ENCODE data around the gene UBAP1L.
"Not testable (repeated sequence)": the region's sequence is repeated elsewhere in the genome, so short reads cannot be mapped to it uniquely, and the experiment has no call there.

The UBAP1L gene

GRCh38 chr15:65079580-65079979, 35.4 kb downstream of the UBAP1L start:
- no peak for DNase-seq (ENCODE audit: extremely low read depth, low read depth)
- TF ChIP-seq, protein P1, sequence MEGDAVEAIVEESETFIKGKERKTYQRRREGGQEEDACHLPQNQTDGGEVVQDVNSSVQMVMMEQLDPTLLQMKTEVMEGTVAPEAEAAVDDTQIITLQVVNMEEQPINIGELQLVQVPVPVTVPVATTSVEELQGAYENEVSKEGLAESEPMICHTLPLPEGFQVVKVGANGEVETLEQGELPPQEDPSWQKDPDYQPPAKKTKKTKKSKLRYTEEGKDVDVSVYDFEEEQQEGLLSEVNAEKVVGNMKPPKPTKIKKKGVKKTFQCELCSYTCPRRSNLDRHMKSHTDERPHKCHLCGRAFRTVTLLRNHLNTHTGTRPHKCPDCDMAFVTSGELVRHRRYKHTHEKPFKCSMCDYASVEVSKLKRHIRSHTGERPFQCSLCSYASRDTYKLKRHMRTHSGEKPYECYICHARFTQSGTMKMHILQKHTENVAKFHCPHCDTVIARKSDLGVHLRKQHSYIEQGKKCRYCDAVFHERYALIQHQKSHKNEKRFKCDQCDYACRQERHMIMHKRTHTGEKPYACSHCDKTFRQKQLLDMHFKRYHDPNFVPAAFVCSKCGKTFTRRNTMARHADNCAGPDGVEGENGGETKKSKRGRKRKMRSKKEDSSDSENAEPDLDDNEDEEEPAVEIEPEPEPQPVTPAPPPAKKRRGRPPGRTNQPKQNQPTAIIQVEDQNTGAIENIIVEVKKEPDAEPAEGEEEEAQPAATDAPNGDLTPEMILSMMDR (IDR thresholded peaks at IDR 0.05; ENCODE audit: low read depth, low read length), result no peak

DNA sequence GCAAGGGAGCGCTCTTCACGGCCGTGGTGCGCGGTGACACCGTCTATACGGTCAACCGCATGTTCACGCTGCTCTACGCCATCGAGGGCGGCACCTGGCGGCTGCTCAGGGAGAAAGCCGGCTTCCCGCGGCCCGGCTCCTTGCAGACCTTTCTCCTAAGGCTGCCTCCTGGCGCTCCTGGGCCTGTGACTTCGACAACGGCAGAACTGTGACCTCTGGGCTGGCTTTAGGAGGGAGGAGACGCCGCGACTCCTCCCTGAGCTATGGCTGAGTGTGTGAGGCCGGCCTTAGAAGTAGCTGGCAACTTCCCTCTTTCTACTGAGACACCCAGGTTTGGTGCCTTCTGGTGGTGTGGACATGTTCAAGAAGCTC, 37.0 kb downstream of the UBAP1L start:
- TF ChIP-seq, protein P1 (IDR thresholded peaks at IDR 0.05; ENCODE audit: low read depth, low read length), result peak; percentile 75
- no peak for DNase-seq (ENCODE audit: extremely low read depth, low read depth)

GRCh38 chr15:65077291-65077980, 37.6 kb downstream of the UBAP1L start:
- DNase-seq (ENCODE audit: extremely low read depth, low read depth), result no peak
- TF ChIP-seq, protein P1 (IDR thresholded peaks at IDR 0.05; ENCODE audit: low read depth, low read length), result no peak

DNA sequence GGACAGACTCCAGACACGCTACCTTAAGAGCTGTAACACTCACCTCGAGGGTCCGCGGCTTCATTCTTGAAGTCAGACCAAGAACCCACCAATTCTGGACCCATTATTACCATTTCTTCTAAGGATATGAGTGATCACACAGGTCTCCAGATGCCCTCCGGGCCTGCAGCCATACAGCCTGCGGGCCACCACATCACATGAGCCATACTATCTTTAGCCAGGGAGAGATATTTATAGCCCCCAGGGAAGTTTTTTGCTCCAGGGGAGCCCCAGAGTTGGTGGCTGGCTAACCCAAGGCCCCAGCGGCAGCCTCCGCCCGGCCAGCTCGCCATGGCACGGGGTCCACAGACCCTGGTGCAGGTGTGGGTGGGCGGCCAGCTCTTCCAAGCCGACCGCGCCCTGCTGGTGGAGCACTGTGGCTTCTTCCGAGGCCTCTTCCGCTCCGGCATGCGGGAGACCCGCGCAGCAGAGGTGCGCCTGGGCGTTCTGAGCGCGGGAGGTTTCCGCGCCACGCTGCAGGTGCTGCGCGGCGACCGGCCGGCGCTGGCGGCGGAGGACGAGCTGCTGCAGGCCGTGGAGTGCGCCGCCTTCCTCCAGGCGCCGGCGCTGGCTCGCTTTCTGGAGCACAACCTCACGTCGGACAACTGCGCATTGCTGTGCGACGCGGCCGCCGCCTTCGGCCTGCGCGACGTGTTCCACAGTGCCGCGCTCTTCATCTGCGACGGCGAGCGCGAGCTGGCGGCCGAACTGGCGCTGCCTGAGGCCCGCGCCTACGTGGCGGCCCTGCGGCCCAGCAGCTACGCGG, 38.3 kb downstream of the UBAP1L start, which contains the start of gene KBTBD13:
Gene KBTBD13 (plus strand): TSS at position 261 of the 805 bp plus-strand sequence. CDS start 70 bp downstream, at position 331.
- DNase-seq (ENCODE audit: extremely low read depth, low read depth), result no peak
- TF ChIP-seq, protein P1 (IDR thresholded peaks at IDR 0.05; ENCODE audit: low read depth, low read length), result no peak

GRCh38 chr15:65075607-65076395, 39.2 kb downstream of the UBAP1L start:
- not testable (repeated sequence) for DNase-seq (ENCODE audit: extremely low read depth, low read depth)

GRCh38 chr15:65074946-65075345, 40.1 kb downstream of the UBAP1L start:
- not testable (repeated sequence) for DNase-seq (ENCODE audit: extremely low read depth, low read depth)

DNA sequence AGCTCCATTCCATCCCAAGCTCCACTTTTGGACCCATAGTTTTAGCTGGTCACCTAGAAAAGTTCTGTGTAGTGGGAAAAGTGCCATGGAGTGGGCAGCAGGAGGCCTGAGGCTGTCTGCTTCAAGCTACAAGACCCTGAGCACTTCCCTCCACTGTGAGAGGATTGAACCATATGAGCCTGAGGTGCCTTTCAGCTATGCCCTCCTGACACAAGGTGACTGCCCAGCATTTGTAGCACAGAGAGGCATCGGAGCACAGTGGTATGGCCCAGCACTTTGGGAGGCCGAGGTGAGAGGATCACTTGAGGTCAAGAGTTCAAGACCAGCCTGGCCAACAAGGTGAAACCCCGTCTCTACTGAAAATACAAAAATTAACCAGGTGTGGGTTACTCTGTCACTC, 42.4 kb downstream of the UBAP1L start:
- TF ChIP-seq, protein P1 (IDR thresholded peaks at IDR 0.05; ENCODE audit: low read depth, low read length), result no peak

GRCh38 chr15:65072027-65072426, 43.0 kb downstream of the UBAP1L start:
- DNase-seq (ENCODE audit: extremely low read depth, low read depth), result no peak
- TF ChIP-seq, protein P1 (IDR thresholded peaks at IDR 0.05; ENCODE audit: low read depth, low read length), result no peak

More for the DNA sequence above, 42.4 kb downstream of the UBAP1L start:
- DNase-seq (ENCODE audit: extremely low read depth, low read depth), result no peak
